ENCODE data around the gene MSI2.

Gene MSI2

DNA sequence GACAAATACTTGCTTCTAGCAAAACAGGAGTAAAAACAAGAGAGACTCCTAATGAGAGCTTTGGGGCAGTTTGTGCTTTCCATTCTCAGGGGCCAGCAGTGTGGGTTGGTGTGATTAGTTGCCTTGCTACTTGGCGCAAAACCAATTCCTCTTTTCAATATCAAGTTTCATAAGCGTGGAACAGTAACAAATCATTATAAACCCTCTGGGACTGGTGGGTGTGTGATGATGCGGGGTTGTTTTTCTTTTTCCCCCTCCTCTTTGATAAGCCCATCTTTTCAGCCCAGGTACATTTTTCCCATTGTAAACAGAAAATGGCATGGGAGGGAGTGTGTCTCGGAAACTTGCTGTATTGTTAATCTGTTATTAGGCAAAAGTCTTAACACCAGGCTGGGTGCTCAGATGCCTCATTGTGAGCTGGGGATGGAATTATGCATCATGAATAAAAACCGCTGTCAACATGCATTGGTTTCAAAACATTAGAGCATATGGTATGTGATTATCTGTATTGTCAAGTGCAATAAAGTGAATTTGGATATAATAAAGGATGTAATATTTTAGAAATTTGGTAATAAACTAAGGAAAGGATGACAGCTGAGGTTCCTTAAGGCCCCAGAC, 322.4 kb downstream of the MSI2 start:
- DNase-seq (ENCODE audit: low spot score): no peak

DNA sequence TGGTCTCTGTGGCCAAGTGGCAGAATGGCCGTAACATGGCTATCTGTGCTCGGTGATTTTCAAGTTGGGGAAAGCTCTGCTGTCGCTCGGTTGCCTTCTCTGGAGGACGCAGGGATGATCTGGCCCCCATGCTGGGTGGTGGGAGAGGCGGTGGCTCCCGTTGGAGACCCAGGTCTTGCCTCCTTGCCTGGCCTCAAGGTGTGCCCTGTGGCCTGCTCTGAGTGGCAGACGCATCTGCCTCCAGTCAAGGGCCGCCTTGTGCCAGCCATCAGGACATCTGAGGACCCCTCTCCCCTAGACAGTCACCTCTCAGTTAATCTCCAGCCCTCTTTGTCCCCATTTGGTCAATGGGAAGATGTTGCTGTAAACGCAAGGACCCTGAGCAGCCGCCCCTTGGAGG, 322.9 kb downstream of the MSI2 start:
- no peak for DNase-seq (ENCODE audit: low spot score)

DNA sequence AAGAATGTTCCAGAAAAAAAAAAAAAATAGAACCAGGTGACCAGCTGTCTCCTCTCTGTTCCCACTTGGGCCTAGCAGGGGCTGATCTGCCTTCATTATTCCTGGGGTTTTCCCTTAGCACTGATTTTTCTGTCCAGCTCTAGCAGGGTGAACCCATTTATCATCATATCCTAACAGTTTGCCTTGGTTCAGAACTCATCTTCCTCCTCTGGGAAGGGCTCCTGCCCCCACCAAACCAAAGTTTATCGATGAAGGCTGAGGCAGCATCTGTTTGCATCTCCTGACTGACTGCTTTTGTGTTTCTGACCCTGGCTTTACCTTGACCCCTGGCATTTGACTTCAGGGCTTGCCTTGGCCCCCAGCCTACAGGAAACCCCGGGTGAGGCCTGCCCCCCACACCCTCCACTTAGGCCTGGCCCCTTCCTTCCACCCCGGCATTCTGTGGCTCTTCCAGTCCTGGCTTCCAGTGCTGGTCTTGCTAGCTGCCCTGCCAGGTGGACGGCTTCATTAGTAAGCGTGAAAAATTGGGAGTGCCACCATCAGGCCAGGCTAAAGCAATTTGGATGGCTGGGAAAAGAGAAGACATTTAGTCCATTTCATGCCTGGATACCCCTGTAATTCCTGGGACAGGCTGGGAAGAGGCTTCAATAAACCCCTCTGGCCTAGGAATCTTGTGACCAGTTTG, 323.9 kb downstream of the MSI2 start:
- DNase-seq (ENCODE audit: low spot score): no peak

DNA sequence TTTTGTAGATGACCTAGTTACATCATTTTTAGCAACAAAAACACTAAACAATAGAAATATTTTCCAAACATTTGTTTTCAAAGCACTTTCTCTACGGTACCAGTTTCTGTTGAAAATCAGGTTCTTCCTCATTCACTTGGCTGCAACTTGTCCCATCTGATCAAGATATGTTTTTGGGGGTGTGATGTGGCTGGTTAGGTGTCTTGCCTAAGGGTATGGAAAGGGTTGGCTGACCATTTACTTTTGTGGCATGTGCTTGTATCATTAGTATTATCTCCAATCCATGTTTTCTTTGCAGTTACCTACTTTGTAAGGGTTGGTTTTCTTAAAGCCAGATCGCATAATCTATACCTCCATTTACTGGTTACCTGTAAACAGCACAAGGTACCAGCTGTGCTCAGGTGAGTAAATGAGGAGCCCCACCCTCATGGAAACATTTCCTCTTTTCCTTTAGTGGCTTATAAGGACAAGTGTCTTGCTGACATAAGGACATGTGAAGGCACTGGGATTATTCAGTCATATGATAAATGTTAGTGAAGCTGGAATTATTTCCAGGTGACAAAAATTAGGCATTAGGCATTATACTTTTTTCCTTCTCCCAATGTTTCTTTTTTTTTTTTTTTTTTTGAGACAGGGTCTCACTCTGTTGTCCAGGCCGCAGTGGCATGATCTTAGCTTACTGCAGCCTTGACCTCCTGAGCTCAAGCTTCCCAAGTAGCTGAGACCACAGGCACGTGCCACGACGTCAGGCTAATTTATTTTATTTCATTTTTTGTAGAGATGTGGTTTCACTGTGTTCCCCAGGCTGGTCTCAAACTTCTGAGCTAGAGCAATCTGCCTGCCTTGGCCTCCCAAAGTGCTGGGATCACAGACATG, 326.8 kb downstream of the MSI2 start:
- DNase-seq (ENCODE audit: low spot score): no peak

DNA sequence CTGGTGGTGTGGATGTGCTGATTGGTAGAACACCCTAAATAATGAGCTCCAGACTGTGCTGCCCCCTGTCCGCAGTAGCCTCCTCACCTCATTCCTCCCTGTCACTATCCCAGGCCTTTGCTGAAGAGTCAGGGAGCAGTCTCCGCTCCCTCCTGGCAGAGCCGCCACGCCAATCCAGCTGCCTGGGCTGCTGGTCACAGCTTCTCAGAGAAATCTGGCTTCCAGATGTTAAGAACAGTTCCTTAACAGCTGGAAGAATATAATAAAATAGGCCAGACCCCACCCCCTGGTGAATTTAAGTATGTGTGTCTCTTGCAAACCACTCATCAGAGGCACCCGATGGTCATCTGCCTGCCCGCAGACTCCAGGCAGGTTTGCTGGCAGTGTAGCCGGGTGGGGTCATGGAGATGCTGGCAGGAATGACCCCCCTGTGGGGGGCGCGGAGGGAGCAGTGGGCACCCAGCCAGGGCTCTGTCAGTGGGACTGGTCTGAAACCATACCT, 327.8 kb downstream of the MSI2 start:
- no peak for DNase-seq (ENCODE audit: low spot score)

DNA sequence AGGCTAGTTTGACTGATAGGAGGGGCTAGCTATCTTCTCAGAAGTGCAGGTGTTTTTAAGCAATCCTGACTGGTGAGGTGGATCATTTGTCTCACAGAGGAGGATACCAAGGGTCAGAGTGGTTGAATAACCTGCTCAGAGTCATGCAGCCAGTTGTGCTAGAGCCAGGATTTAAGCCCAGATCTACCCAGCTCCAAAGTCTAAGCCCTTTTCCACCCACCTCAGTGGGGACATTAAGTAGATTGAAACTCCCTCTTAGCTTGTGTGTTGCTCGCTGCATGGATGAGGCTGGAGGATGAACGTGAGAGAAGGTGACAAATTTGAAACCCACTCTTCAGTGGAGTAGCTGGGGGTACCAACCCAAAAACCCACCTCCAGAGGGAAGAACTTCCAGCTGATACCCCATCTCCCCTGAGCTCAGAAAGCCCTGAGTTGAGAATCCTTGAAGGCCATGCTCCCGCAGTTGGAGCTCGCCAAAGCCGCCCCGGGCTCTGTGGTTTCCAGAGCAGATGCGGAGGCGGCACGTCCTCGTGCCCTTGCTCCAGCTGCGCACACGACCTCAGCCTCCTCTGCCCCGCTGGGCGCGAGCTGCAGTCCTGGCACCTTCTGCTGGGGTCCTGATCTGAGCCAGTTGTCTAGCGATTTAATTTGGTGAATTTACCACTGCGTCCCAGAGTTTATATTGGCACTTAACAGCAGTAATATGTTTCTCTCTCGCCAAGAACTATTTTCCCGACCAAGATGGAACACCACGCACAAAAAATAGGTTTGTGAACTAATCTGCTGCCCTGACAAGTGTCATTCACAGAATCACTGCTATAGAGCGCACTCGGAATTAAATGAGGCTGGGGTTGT, 329.2 kb downstream of the MSI2 start:
- no peak for DNase-seq (ENCODE audit: low spot score)

DNA sequence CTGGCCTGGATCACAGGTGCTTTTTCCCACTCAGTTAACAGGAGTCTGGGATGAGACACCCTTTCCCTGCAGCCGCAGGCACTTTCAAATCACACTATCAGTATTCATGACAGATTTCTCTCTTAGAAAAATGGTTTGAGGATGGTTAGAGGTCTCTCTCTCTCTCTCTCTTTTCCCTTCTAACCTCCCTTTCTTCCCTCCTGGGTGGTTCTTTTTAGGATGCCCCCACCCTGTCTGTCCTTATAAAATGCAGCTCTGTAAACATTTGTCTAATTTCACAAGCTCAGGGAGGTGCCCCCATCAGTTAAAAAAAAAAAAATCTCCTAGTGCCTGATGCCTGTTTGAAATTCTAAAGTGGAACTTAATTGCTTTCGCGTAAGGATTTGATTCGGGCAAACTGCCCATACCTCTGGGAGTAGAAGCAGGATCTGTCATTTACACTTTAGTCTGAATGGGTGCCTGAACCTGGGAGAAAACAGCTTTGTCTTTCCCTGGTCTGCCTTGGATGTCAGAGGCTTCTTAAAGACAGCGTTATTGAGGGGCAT, 329.9 kb downstream of the MSI2 start:
- no peak for DNase-seq (ENCODE audit: low spot score)

DNA sequence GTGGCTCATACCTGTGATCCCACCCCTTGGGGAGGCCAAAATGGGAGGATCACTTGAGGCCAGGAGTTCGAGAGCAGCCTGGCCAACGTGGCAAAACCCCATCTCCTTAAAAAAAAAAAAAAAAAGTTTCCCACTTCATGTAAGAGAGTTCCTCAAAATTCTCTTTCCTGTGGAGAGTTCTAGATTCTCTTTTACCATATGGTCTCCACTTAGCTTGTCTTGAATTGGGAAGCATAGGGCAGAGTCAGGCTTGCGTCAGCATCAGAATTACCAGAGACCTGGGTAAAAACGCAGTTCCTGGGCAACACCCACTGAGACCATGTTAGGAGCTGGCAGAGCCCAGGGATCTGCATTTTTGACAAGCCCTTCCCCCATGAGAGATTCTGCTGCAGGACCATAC, 330.4 kb downstream of the MSI2 start:
- no peak for DNase-seq (ENCODE audit: low spot score)

DNA sequence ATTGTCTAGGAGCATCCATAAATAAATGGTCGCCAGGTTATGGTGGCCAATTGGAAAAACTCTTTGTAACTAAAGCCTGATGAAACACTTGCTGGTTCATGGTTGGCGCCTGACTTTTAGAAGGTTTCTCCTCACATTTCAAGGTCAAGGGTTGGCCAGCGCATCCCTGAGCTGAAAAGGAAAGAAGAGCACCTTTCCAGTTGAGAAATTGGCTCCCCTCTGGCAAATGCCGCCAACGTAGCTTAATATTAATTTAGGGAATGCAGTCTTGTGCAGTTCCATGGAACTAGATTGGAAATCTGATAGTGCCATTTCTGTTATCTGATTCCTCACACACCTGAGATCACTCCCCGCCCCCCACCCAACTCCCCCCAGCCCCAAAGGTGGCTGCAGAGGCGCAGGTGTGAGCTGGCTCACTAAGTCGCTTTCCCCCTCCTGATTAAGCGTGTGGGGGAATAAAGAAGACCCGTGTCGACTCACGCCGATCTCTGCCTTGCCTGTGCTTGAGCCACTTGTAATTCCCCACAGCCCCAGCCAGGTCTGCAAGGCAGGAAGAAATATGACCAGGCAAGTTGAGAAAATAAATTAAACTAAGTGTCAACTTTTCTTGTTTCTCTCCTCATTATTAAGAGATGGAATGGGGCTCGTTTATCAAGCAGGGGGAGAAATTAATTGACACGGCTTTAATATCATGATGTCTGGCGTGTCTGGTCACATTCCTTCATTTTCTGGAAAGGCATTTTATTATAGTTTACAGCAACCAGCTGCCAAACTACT, 331.1 kb downstream of the MSI2 start:
- no peak for DNase-seq (ENCODE audit: low spot score)

DNA sequence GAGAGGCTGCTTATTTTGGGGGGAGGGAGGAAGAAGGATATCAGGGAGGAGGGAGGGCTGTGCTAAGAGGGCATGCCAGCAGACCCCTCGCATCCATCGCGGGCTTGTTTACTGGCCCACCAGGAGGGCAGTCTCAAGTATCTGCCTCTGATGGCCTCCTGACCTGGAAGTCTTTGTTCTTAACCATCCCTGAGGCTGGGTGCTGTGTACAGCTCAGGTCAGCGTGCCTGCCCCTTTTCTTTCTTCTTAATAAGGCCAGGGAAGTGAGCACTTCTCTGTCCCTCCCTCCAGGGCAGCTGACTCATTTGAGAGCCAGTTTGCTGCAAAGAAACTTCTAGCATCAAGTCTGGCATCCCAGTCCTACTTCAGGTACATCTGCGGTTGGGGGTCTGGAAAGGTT, 331.8 kb downstream of the MSI2 start:
- DNase-seq (ENCODE audit: low spot score): no peak

DNA sequence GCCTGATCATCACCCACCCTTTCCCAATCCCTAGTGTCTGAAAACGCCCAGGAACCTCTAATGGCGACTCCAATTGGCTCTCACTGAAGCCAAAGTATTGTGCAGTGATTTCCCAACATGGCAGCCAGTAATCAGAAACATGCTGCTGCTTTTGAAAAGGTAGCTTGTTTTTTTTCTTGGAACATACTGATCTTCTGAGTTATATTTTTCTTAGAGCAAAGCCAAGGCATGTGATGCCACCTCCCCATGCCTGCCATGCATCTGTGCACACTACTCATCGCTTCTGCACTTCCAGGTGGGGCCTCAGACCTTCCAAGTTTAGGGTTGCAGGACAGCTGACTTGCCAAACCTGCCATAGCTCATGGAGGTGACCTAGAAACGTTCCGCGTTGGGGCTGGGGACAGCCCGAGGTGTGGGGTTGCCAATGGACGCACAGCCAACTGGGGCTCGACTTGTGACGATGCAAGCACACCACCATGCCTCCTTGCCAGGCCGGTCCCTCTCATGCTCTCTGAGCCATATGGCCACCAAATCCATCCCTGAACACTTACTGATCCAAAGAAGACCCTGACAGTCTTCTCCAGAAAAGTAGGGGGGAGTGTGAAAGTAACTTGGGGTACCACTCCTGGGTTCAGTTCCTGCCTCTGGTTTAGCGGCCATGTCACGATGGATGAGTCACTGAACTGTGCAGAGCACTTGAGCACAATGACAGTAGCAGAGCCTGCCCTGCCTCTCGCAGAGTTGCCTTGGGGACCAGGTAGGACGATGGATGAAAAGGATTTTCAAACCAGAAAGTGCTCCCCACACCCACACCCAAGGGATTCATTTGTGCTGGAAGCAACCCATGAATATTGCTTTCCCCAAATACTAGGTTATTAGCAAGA, 333.1 kb downstream of the MSI2 start:
- no peak for DNase-seq (ENCODE audit: low spot score)

DNA sequence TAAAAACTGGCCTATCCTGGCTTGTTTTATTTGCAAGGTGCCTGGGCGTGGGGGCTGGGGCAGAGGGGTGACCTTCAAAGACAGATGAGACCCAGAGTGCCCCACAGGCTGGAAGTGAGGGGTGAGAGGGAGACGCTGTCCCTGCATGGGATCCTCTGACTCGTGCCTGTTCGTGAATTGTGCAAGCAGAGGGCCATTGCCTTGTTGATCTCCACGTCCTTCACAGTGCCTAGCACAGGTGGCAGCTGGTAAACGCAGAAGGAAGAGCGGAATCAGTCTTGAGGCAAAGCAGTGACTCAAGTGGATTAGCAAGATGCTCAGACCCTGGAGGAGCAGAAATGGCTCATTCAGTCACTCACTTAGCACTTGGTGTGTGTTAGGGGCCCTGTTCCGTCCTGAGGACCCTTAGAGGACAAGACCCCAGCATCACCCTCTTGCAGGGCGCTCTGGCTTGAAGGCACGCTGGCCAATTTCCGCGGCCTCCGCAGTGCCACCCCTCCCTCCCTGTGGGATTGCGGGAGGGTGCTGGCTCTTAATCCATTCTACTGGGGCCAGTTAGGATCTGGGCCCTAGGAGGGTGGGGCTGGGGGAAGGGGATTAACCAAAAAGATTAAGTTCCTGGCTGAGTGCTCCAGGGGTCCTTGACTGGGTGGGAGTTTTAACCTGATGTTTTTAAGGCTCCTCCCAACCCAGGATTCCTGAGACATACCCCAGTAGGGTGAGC, 337.6 kb downstream of the MSI2 start:
- DNase-seq (ENCODE audit: low spot score): no peak

DNA sequence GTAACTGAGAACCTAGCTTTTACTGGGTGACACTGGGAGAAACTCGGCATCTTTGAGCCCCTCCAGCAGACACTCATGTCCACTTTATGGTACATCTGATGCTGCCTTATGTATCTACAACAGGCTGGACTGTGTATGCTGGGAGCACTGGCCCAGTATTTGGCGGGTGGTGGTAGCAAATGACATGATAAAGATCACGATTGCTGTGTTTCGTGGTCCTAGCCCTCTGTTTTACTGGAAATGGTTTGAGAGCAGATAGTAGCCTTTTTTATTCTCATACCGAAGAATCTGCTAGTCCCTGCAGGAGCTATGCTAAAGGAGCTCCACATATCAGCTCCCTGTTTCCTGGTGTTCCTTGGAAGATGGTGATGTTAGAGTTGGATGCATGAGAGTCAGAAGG, 338.4 kb downstream of the MSI2 start:
- DNase-seq (ENCODE audit: low spot score): no peak

DNA sequence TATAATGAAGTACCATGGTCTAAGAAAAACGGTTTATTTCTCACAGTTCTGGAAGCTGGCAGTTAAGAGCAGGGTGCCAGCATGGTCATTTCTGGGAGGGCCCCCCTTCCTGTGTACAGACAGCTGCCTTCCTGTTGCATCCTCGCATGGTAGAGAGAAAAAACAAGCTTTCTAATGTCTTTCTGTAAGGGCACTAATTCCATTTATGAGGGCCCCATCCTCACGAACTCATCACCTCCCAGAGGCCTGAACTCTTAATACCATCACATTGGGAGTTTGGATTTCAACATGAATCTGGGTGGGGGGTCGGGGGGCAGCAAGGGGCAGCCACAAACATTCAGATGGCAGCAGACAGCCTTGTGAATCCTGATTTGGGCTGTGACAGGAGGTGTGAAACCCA, 339.1 kb downstream of the MSI2 start:
- DNase-seq (ENCODE audit: low spot score): no peak

DNA sequence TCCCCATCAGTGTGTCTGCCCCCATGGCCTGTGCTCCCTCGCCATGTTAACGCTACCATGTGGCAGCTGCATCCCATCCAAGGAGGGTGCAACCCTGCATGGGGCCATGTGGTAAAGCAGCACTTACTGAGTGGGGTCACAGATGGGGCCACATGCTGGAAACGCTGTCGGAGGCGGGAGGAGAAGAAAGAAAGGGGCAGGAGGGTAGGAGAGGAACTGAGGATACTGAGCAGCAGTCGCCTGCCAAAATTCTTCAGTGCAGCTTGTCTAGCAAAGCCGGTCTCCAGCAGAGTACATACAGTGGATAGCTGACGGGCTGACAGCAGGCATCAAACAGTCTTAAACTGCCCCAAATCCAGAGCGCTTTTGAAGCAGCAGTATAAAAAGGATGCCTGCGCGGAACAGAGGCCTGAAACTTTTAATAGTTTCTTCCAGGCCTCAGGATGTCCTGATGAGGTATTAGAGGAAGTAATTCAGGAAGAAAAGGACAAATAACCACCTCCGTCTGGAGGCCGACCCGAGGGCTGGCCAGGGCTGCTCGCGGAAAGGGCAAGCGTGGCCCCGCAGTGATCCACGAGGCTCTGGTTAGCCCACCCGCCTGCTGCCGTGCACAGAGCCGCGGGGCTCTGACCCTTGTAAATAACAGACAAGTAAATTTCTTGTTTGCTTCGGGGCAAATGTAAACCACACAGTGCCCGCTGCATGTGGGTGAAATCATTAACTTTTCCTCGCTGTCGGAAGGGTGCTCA, 339.8 kb downstream of the MSI2 start:
- no peak for DNase-seq (ENCODE audit: low spot score)

DNA sequence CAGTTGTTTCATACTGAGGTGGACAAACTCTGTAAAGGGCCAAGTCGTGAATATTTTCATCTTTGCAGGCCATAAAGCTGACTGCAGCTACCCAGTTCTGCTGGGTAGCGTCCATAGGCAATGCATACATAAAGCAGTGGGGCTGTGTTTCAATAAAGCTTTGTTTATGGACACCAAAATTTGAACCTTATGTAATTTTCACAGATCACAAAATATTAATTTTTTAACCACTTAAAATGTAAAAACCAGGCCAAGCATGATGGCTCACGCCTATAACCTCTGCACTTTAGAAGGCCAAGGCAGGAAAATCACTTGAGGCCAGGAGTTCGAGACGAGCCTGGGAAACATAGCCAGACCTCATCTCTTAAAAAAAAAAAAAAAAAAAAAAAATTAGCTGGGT, 340.8 kb downstream of the MSI2 start:
- DNase-seq (ENCODE audit: low spot score): no peak

DNA sequence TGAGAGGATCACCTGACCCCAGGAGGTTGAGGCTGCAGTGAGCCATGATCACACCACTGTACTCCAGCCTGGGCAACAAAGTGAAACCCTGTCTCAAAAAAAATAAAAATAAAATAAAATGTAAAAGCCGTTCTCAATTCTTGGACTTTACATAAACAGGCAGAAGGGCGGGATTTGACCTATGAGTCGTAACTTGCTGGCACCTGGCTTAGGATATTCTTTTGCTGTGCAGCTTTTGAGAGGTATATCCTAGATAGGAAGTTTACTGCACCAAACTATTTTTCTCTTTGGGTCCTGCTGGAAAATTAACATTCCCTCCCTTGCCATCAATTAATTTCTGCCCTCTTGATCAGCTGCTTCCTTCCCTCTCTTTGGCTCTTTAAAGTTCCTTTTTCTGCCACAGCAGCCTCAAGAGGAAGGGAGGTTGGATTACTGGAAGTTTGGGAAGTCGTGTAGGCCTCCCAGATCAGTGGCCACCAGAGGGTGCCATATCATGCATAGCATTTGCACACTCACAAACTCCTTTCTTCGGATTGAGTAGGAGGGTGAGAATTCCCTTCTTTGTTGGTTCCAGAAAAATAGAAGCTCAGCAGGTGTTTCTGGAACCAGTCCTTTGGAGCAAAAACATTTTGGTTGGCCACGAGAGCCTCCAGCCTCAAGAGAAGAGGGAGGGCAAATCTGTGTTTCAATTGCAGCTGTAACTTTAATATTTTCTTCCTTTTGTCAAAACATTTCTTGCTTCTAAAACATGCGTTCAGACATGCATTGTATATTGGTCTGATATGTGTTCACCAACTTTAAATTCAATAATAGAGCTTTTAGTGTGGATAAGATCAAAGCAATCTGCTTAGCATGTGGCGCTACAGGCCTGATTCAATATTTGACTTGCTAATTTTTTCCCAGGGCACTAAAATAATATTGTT, 341.5 kb downstream of the MSI2 start:
- peak; percentile 85 for DNase-seq (ENCODE audit: low spot score)
